Heart right ventricle (tissue), 16 donors: ENCODE results near the gene PPCS. TPM values are rescaled to one million over a fixed set of nuclear protein-coding genes. Genes with fewer than 3 reads are reported as not detected.
A peak's percentile ranks its signal among the peaks of the same experiment; 100 is the strongest.
"Not testable (repeated sequence)": the region's sequence is repeated elsewhere in the genome, so short reads cannot be mapped to it uniquely, and the experiment has no call there.

Experiments used
- ATAC-seq, 8 donors: fragments of 200-7000 bp; cut with Tn5 transposase; one replicate each; pipeline ENCODE4 v1.9.1; 2020; ENCODE audit warnings: mild to moderate bottlenecking in 8 of 8, moderate library complexity in 8 of 8, moderate number of reproducible peaks in 1 of 8
- DNase-seq, 2 donors: peaks; one replicate each; pipeline ENCODE4 v3.0.0-alpha.2; 2020
- H3K27ac ChIP-seq, 10 donors: fragments of 200-600 bp; sonication (generic) in 2 of 10; one replicate each; pipeline versions ENCODE4 v1.5.0 to v1.8.0; 2020 to 2022; ENCODE audit warnings: mild to moderate bottlenecking in 3 of 10
- H3K27me3 ChIP-seq, 7 donors: fragments of 200-600 bp; one replicate each; pipeline ENCODE4 v1.8.0; 2021 to 2022; ENCODE audit warnings: mild to moderate bottlenecking in 2 of 7
- H3K36me3 ChIP-seq, 9 donors: fragments of 200-600 bp; sonication (generic) in 1 of 9; one replicate each; pipeline versions ENCODE4 v1.5.0 to v1.8.0; 2020 to 2022; ENCODE audit warnings: mild to moderate bottlenecking in 2 of 9
- H3K4me1 ChIP-seq, 9 donors: fragments of 200-600 bp; sonication (generic) in 1 of 9; one replicate each; pipeline versions ENCODE4 v1.5.0 to v1.8.0; 2020 to 2022; ENCODE audit warnings: mild to moderate bottlenecking in 4 of 9
- H3K4me3 ChIP-seq, 10 donors: fragments of 200-600 bp; sonication (generic) in 2 of 10; one replicate each; pipeline versions ENCODE4 v1.5.0 to v1.8.0; 2020 to 2022; ENCODE audit warnings: mild to moderate bottlenecking in 7 of 10, moderate library complexity in 2 of 10
- H3K9me3 ChIP-seq, 11 donors: fragments of 200-600 bp in 10 of 11; sonication (generic) in 2 of 11; one replicate each; pipeline versions ENCODE4 v1.5.0 to v1.8.0; 2013 to 2022; ENCODE audit warnings: mild to moderate bottlenecking in 2 of 11, control low read depth in 1 of 11, moderate library complexity in 1 of 11
- WGBS, 2 donors: extraction: QIAGEN DNeasy Blood & Tissue Kit; methylation state at CpG; one replicate each; pipeline ENCODE4 v1.1.7; 2013; ENCODE audit warnings: inconsistent platforms in 1 of 2; 5-methylcytosine and 5-hydroxymethylcytosine counted together
- intact Hi-C, 10 donors: fragments of 100-400 bp; cut with DNase I; formaldehyde crosslinking; loops; one replicate each; pipeline versions ENCODE4 v1.11.1 to v1.14.2; 2022
- polyA plus RNA-seq, 2 donors: library from polyadenylated mRNA; stranded (reverse); fragments of 200-250 nt; gene quantifications; one replicate each; pipeline ENCODE4 v1.2.3, GENCODE V29; 2013
- total RNA-seq, 10 donors: library from RNA; stranded (reverse); fragmentation: NEBNext Ultra II Directional in 3 of 10; extraction: Animal tissue kit (Norgen Biotek cat#: 25700) in 3 of 10; gene quantifications; one replicate each; pipeline versions ENCODE4 v1.2.1 to v1.2.4, GENCODE V29; 2021 to 2023
- TF ChIP-seq, protein P1 (sequence below), 9 donors: fragments of 200-600 bp; sonication (generic) in 2 of 9; IDR thresholded peaks; one replicate each; pipeline versions ENCODE4 v1.5.0 to v1.8.0; 2021 to 2022; ENCODE audit warnings: antibody characterized with exemption in 9 of 9, mild to moderate bottlenecking in 5 of 9, moderate library complexity in 1 of 9
- donor health status: Arrhythmogenic right ventricular cardiomyopathy.
- donor health status: ischemic (EF 13 %, LVEDD 7.1; RV severe dilation, severe dysfunction).
- donor health status: healthy with polysubstance abuse.
- donor health status: DM: no; HTN: yes; CAD: no.
- donor health status: DM: no; HTN: no; CAD: no.
- donor health status: ischemic (EF 25% LVEDD 6.9; RV normal size, moderate dysfunction).
- donor health status: ischemic (EF 25% LVEDD 5.7; RV mildly dilated, moderate dysfunction).
- donor health status: healthy.
- donor health status: DM: yes; HTN: yes; CAD: no.
- donor health status: Ischemic cardiomyopathy.
- donor health status: ischemic (EF 35%, LVEDD 5.7; RV mildly dilated, moderate dysfunction).
- donor health status: nonischemic (EF 11% LVEDD 7.7; RV severe dilation, severe dysfunction).
- donor health status: DM: yes; HTN: yes; CAD: no.
- donor health status: PGD.
- donor health status: ischemic (EF 29% LVEDD 5.4; RV normal size, mild dysfunction).
- donor health status: nonischemic (EF 23%, LVEDD 6.1; RV moderate dilation, normal function).

Gene PPCS
- total and polyA plus RNA-seq, 12 donors: 33.2 to 50.0 (median 42.5) TPM

GRCh38 chr1:42469727-42470126, 13.4 kb downstream of the PPCS start:
- 94 to 97% methylated on average over 2 of the region's 2 CpGs for WGBS, 2 donors
- TF ChIP-seq, protein P1, sequence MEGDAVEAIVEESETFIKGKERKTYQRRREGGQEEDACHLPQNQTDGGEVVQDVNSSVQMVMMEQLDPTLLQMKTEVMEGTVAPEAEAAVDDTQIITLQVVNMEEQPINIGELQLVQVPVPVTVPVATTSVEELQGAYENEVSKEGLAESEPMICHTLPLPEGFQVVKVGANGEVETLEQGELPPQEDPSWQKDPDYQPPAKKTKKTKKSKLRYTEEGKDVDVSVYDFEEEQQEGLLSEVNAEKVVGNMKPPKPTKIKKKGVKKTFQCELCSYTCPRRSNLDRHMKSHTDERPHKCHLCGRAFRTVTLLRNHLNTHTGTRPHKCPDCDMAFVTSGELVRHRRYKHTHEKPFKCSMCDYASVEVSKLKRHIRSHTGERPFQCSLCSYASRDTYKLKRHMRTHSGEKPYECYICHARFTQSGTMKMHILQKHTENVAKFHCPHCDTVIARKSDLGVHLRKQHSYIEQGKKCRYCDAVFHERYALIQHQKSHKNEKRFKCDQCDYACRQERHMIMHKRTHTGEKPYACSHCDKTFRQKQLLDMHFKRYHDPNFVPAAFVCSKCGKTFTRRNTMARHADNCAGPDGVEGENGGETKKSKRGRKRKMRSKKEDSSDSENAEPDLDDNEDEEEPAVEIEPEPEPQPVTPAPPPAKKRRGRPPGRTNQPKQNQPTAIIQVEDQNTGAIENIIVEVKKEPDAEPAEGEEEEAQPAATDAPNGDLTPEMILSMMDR (IDR thresholded peaks at IDR 0.05): no peak
- ATAC-seq (no peak), DNase-seq (no peak)
- H3K4me3 ChIP-seq: no peak overlapping the region
- no peaks in the 10 kb centered on the region for H3K9me3 ChIP-seq
- no peak overlapping the region for H3K27ac ChIP-seq
- H3K27me3 ChIP-seq: no peaks in the 10 kb centered on the region
- no peaks in the 10 kb centered on the region for H3K4me1 ChIP-seq
- intact Hi-C loops: loop anchor here in 3 of 10 donors (5.0 to 10.0 kb wide), 3 partner anchors 185 to 295 kb away; partner anchors contain the start of gene PPIH (in 1 of the 3)
- H3K36me3 ChIP-seq: peaks cover 0 to 10% (median 0%) of the 10 kb centered on the region in 9 donors

- H3K36me3 ChIP-seq: peaks cover 0 to 20% (median 0%) of the 10 kb centered on the region in 9 donors
- ATAC-seq (no peak), DNase-seq (no peak)
- 88 to 96% methylated on average over 4 of the region's 4 CpGs for WGBS, 2 donors
- H3K4me3 ChIP-seq: no peak overlapping the region
- H3K9me3 ChIP-seq: no peaks in the 10 kb centered on the region
- H3K27me3 ChIP-seq: no peaks in the 10 kb centered on the region
- no peak overlapping the region for H3K27ac ChIP-seq
- peaks cover 0 to 5% (median 0%) of the 10 kb centered on the region in 9 donors for H3K4me1 ChIP-seq
- TF ChIP-seq, protein P1 (IDR thresholded peaks at IDR 0.05): no peak
- intact Hi-C loops: no loop called here
Observed at GRCh38 chr1:42476605-42477004, 20.3 kb downstream of the PPCS start.

- Histone ChIP-seq H3K36me3 (peaks cover 0 to 20% (median 0%) of the 10 kb centered on the region in 9 donors), H3K27ac (peak overlapping the region in 1 of 10 donors; percentile 33)
- H3K4me3 ChIP-seq, H3K4me1 ChIP-seq, H3K9me3 ChIP-seq, ATAC-seq, DNase-seq, H3K27me3 ChIP-seq, intact Hi-C loops: not testable (repeated sequence)
- WGBS, 2 donors: 86 to 87% methylated on average over 4 of the region's 4 CpGs
Observed at GRCh38 chr1:42477354-42477753, 21.0 kb downstream of the PPCS start.

DNA sequence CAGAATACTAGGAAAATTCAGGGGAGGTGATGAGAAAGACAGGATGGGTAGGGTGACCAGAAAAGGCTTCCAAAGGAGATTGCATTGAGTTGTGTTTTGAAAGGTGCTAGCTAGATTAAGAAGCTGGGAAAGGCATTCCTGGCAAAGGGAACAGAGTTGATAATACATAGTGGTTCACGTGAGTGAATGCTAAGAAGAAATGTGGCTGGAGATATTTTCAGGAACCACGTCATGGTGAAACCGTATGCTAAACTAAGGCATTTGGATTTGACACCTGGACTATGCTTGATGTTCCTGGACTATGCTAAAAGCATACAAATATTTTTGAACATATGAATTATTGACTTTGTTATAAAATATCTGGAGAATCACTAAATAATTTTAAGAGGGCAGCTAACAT, 21.4 kb downstream of the PPCS start:
- peak in 4 of 8 donors; percentile 42 to 88 (median 68) for ATAC-seq
- Histone ChIP-seq H3K4me1 (peaks cover 0 to 5% (median 0%) of the 10 kb centered on the region in 9 donors), H3K4me3 (no peak overlapping the region), H3K9me3 (no peaks in the 10 kb centered on the region), H3K27ac (peak overlapping the region in 2 of 10 donors; percentile 31 to 33), H3K36me3 (peaks cover 0 to 24% (median 0%) of the 10 kb centered on the region in 9 donors), H3K27me3 (no peaks in the 10 kb centered on the region)
- TF ChIP-seq, protein P1 (IDR thresholded peaks at IDR 0.05): no peak
- 42 to 61% methylated on average over 3 of the region's 3 CpGs for WGBS, 2 donors
- intact Hi-C loops: no loop called here
- DNase-seq: no peak

GRCh38 chr1:42479621-42480020, 23.3 kb downstream of the PPCS start:
- Histone ChIP-seq H3K4me1 (peaks cover 0 to 7% (median 0%) of the 10 kb centered on the region in 9 donors), H3K9me3 (no peaks in the 10 kb centered on the region), H3K36me3 (peaks cover 0 to 32% (median 7%) of the 10 kb centered on the region in 9 donors), H3K27ac (no peak overlapping the region), H3K4me3 (no peak overlapping the region), H3K27me3 (no peaks in the 10 kb centered on the region)
- DNase-seq (no peak), ATAC-seq (no peak)
- 50 to 65% methylated on average over 4 of the region's 4 CpGs for WGBS, 2 donors
- TF ChIP-seq, protein P1 (IDR thresholded peaks at IDR 0.05): no peak
- intact Hi-C loops: no loop called here
